ENCODE measurements around the gene ZNF24. TPM values are rescaled to one million over a fixed set of nuclear protein-coding genes. Genes with fewer than 3 reads are reported as not detected.

The ZNF24 gene
- total RNA-seq, 1 experiment from 2014 or later = 46.8 TPM

DNA sequence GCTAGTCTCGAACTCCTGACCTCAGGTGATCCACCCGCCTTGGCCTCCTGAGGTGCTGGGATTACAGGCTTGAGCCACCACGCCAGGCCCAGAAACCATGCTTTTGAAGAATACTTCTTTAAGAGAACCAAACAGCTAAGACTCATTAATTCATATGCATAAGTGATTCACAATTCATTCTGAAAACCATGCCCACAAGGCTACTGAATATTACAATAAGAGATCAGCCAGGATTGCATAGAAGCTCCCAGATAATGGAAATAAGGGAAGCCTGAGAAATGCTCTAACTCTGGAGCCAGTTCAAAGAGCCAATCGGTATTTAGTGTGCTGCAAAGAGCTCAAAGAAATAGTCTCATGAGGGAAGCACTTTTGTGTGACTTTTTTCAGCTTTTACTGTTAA lies 30.5 kb upstream of the ZNF24 start:
- no peak for ATAC-seq
- Histone ChIP-seq H3K27me3 (ENCODE audit: control insufficient read depth, insufficient read depth, low read length) (no peaks in the 10 kb centered on the region), H3K36me3 (ENCODE audit: control insufficient read depth, insufficient read depth, low read length) (no peaks in the 10 kb centered on the region), H3K4me1 (ENCODE audit: control insufficient read depth, insufficient read depth, low read length) (peaks cover 3% of the 10 kb centered on the region; the same call in 1 of the 2 replicates), H3K27ac (ENCODE audit: low read length) (no peak overlapping the region), H3K9me3 (ENCODE audit: control insufficient read depth, insufficient read depth, low read depth, low read length) (no peaks in the 10 kb centered on the region), H3K4me3 (ENCODE audit: low read depth in 2 of 2, low read length in 2 of 2) (no peak overlapping the region)
- in situ Hi-C loops (cut with HindIII; ENCODE audit: low pct_unique_long_range_greater_than_20kb, low sequenced_read_pairs) (no loop called here), intact Hi-C loops (cut with micrococcal nuclease; ENCODE audit: unreplicated experiment) (no loop called here)
- no peak for DNase-seq (ENCODE audit: low read depth, low spot score)
- POLR2A ChIA-PET = no interaction called here
- TF ChIP-seq POLR2AphosphoS5 (IDR thresholded peaks at IDR 0.05; ENCODE audit: low read depth, low read length) = no peak
- no peak for TF ChIP-seq TCF7L2 (IDR thresholded peaks at IDR 0.05; ENCODE audit: low read depth, low read length)
- TF ChIP-seq SIN3A (IDR thresholded peaks at IDR 0.05; ENCODE audit: borderline replicate concordance, insufficient read depth, low read depth, low read length) = no peak
- TF ChIP-seq, protein P1, sequence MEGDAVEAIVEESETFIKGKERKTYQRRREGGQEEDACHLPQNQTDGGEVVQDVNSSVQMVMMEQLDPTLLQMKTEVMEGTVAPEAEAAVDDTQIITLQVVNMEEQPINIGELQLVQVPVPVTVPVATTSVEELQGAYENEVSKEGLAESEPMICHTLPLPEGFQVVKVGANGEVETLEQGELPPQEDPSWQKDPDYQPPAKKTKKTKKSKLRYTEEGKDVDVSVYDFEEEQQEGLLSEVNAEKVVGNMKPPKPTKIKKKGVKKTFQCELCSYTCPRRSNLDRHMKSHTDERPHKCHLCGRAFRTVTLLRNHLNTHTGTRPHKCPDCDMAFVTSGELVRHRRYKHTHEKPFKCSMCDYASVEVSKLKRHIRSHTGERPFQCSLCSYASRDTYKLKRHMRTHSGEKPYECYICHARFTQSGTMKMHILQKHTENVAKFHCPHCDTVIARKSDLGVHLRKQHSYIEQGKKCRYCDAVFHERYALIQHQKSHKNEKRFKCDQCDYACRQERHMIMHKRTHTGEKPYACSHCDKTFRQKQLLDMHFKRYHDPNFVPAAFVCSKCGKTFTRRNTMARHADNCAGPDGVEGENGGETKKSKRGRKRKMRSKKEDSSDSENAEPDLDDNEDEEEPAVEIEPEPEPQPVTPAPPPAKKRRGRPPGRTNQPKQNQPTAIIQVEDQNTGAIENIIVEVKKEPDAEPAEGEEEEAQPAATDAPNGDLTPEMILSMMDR (IDR thresholded peaks at IDR 0.05) = no peak
- TF ChIP-seq, protein P2, sequence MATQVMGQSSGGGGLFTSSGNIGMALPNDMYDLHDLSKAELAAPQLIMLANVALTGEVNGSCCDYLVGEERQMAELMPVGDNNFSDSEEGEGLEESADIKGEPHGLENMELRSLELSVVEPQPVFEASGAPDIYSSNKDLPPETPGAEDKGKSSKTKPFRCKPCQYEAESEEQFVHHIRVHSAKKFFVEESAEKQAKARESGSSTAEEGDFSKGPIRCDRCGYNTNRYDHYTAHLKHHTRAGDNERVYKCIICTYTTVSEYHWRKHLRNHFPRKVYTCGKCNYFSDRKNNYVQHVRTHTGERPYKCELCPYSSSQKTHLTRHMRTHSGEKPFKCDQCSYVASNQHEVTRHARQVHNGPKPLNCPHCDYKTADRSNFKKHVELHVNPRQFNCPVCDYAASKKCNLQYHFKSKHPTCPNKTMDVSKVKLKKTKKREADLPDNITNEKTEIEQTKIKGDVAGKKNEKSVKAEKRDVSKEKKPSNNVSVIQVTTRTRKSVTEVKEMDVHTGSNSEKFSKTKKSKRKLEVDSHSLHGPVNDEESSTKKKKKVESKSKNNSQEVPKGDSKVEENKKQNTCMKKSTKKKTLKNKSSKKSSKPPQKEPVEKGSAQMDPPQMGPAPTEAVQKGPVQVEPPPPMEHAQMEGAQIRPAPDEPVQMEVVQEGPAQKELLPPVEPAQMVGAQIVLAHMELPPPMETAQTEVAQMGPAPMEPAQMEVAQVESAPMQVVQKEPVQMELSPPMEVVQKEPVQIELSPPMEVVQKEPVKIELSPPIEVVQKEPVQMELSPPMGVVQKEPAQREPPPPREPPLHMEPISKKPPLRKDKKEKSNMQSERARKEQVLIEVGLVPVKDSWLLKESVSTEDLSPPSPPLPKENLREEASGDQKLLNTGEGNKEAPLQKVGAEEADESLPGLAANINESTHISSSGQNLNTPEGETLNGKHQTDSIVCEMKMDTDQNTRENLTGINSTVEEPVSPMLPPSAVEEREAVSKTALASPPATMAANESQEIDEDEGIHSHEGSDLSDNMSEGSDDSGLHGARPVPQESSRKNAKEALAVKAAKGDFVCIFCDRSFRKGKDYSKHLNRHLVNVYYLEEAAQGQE (IDR thresholded peaks at IDR 0.05; ENCODE audit: insufficient read depth in 1 of 2, low read depth in 2 of 2, low read length in 1 of 2) = no peak
- BruUV-seq (replicated peaks) = no TSS peak
- CTCF ChIA-PET = no interaction called here

DNA sequence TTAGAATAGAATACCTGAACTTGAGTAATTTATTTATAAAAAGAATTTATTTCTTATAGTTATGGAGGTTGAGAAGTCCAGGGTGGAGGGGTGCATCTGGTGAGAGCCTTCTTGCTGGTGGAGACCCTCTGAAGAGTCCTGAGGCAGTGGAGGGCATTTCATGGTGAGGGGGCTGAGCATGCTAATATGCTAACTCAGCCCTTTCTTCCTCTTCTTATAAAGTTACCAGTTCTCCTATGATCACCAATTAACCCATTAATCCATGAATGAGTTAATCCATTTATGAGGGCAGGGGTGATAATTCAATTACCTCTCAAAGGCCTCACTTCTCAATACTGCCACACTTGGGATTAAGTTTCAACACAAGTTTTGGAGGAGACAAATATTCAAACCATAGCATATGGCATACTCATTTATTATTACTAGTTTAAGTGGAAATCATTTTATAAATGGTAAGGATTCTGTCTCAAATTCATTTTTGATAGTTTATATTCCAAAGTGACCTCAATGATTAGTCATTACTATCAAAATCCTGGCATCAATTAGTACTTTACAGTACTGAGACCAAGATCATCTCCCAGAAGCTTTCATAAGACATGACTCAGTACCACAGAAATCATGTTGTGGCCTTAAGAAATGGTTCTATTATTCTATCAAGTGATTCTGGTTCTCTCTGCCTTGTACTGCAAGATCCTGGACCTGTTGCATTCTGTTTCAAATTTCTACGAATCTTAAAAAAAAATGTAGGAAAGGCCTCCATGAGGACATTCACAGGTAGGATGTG lies 27.4 kb upstream of the ZNF24 start:
- Histone ChIP-seq H3K4me1 (ENCODE audit: control insufficient read depth, insufficient read depth, low read length) (peaks cover 3% of the 10 kb centered on the region; the same call in 1 of the 2 replicates), H3K27ac (ENCODE audit: low read length) (no peak overlapping the region), H3K9me3 (ENCODE audit: control insufficient read depth, insufficient read depth, low read depth, low read length) (no peaks in the 10 kb centered on the region), H3K36me3 (ENCODE audit: control insufficient read depth, insufficient read depth, low read length) (no peaks in the 10 kb centered on the region), H3K27me3 (ENCODE audit: control insufficient read depth, insufficient read depth, low read length) (no peaks in the 10 kb centered on the region), H3K4me3 (ENCODE audit: low read depth in 2 of 2, low read length in 2 of 2) (no peak overlapping the region)
- ChIA-PET CTCF (no interaction called here), POLR2A (no interaction called here)
- DNase-seq (ENCODE audit: low read depth, low spot score) = no peak
- in situ Hi-C loops (cut with HindIII; ENCODE audit: low pct_unique_long_range_greater_than_20kb, low sequenced_read_pairs) (no loop called here), intact Hi-C loops (cut with micrococcal nuclease; ENCODE audit: unreplicated experiment) (no loop called here)
- ATAC-seq = no peak
- no TSS peak for BruUV-seq (replicated peaks)
- TF ChIP-seq SIN3A (IDR thresholded peaks at IDR 0.05; ENCODE audit: borderline replicate concordance, insufficient read depth, low read depth, low read length) (no peak), TCF7L2 (IDR thresholded peaks at IDR 0.05; ENCODE audit: low read depth, low read length) (no peak), POLR2AphosphoS5 (IDR thresholded peaks at IDR 0.05; ENCODE audit: low read depth, low read length) (no peak)
- TF ChIP-seq, protein P2 (IDR thresholded peaks at IDR 0.05; ENCODE audit: insufficient read depth in 1 of 2, low read depth in 2 of 2, low read length in 1 of 2) = no peak
- TF ChIP-seq, protein P1 (IDR thresholded peaks at IDR 0.05) = no peak

Data from Panc1 (cell line).